SK-N-SH (cell line): ENCODE measurements around the gene DDA1. TPM values are rescaled to one million over a fixed set of nuclear protein-coding genes. Genes with fewer than 3 reads are reported as not detected.

ENCODE experiments used
- CTCF ChIP-seq: fragments of 200-600 bp; sonication (generic); IDR thresholded peaks from 2 replicates; pipeline ENCODE4 v1.6.1; 2017; ENCODE audit warnings: antibody characterized with exemption, mild to moderate bottlenecking, moderate library complexity
- EP300 ChIP-seq, 2 experiments: IDR thresholded peaks; 2 replicates each; pipeline versions ENCODE4 v1.4.0 to v1.6.1; 2012; ENCODE audit warnings: borderline replicate concordance in 1 of 2, low read depth in 1 of 2, low read length in 1 of 2
- EZH2phosphoT487 ChIP-seq: fragments of 200-600 bp; sonication (generic); IDR thresholded peaks from 2 replicates; pipeline ENCODE4 v1.6.1; 2017; ENCODE audit warnings: low read depth, mixed run types, mild to moderate bottlenecking, antibody characterized with exemption, moderate library complexity, borderline replicate concordance
- FOSL2 ChIP-seq: IDR thresholded peaks from 2 replicates; pipeline ENCODE4 v1.4.0; 2012; ENCODE audit warnings: low read depth, mild to moderate bottlenecking, moderate library complexity, borderline replicate concordance
- FOXJ3 ChIP-seq: sonication (generic); formaldehyde crosslinking; IDR thresholded peaks from 2 replicates; pipeline ENCODE4 v1.5.1; 2020; ENCODE audit warnings: mild to moderate bottlenecking, missing genetic modification reagents
- FOXM1 ChIP-seq: IDR thresholded peaks from 2 replicates; pipeline ENCODE4 v1.4.0; 2012; ENCODE audit warnings: low read depth, mild to moderate bottlenecking
- GABPA ChIP-seq: IDR thresholded peaks from 2 replicates; pipeline ENCODE4 v1.4.0; 2012; ENCODE audit warnings: low read depth, mild to moderate bottlenecking
- GATA2 ChIP-seq: sonication (generic); formaldehyde crosslinking; IDR thresholded peaks from 2 replicates; pipeline ENCODE4 v1.5.0; 2020; ENCODE audit warnings: mild to moderate bottlenecking, missing genetic modification reagents
- IRF3 ChIP-seq: fragments of 150-350 bp; IDR thresholded peaks from 2 replicates; pipeline ENCODE4 v1.6.1; 2016; ENCODE audit warnings: mild to moderate bottlenecking, low read depth, low read length
- MXI1 ChIP-seq: IDR thresholded peaks from 2 replicates; pipeline ENCODE4 v1.6.1; 2012; ENCODE audit warnings: mild to moderate bottlenecking, low read depth, low read length, improper control_type of control experiment
- NFIC ChIP-seq: IDR thresholded peaks from 2 replicates; pipeline ENCODE4 v1.4.0; 2012; ENCODE audit warnings: borderline replicate concordance
- RAD21 ChIP-seq: IDR thresholded peaks from 2 replicates; pipeline ENCODE4 v1.6.1; 2012; ENCODE audit warnings: mild to moderate bottlenecking, low read length
- RFX5 ChIP-seq: IDR thresholded peaks from 2 replicates; pipeline ENCODE4 v1.6.1; 2012; ENCODE audit warnings: mild to moderate bottlenecking, improper control_type of control experiment, low read length
- RXRA ChIP-seq: IDR thresholded peaks from 2 replicates; pipeline ENCODE4 v1.4.0; 2012; ENCODE audit warnings: low read depth, mild to moderate bottlenecking, borderline replicate concordance
- TCF12 ChIP-seq: IDR thresholded peaks from 2 replicates; pipeline ENCODE4 v1.4.0; 2012
- YY1 ChIP-seq: IDR thresholded peaks from 2 replicates; pipeline ENCODE4 v1.4.0; 2012; ENCODE audit warnings: low read depth, mild to moderate bottlenecking
- polyA plus RNA-seq, 3 experiments: library from polyadenylated mRNA; depleted of rRNA; stranded (reverse); fragments of >200 nt; gene quantifications; 2 replicates each; pipeline ENCODE4 v1.2.3, GENCODE V29; 2012
- TF ChIP-seq, protein P1 (sequence below): IDR thresholded peaks from 2 replicates; pipeline ENCODE4; 2012
- TF ChIP-seq, protein P2 (sequence below): IDR thresholded peaks from 2 replicates; pipeline ENCODE4 v1.4.0; 2012; ENCODE audit warnings: low read depth

The DDA1 gene
- polyA plus RNA-seq, 1 of the 3 experiments (the other 2 are of a cell fraction): 135 TPM

- TF ChIP-seq RFX5 (no peak), EP300 (IDR thresholded peaks at IDR 0.05; ENCODE audit: borderline replicate concordance in 1 of 2, low read depth in 1 of 2, low read length in 1 of 2) (no peak), GABPA (no peak), FOXJ3 (CRISPR knock-in tag) (no peak), NFIC (no peak), YY1 (no peak), TCF12 (no peak; the same call in 1 of the 2 replicates), GATA2 (CRISPR knock-in tag) (no peak), IRF3 (no peak), CTCF (no peak), RXRA (no peak), FOSL2 (no peak), EZH2phosphoT487 (no peak), MXI1 (peak; percentile 75; the same call in 1 of the 2 replicates), FOXM1 (no peak), RAD21 (no peak)
- TF ChIP-seq, protein P1, sequence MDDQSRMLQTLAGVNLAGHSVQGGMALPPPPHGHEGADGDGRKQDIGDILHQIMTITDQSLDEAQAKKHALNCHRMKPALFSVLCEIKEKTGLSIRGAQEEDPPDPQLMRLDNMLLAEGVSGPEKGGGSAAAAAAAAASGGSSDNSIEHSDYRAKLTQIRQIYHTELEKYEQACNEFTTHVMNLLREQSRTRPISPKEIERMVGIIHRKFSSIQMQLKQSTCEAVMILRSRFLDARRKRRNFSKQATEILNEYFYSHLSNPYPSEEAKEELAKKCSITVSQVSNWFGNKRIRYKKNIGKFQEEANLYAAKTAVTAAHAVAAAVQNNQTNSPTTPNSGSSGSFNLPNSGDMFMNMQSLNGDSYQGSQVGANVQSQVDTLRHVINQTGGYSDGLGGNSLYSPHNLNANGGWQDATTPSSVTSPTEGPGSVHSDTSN: peak; percentile 92
- TF ChIP-seq, protein P2, sequence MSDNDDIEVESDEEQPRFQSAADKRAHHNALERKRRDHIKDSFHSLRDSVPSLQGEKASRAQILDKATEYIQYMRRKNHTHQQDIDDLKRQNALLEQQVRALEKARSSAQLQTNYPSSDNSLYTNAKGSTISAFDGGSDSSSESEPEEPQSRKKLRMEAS: peak; percentile 57; the same call in 1 of the 2 replicates
Measured at GRCh38 chr19:17334414-17335409, 25.3 kb downstream of the DDA1 start, which contains the start of gene ANO8 (continued).
